Activated T-cell treated with anti-CD3 and anti-CD28 coated beads, Interleukin-2, amount 50 U/mL, for 72 hours (primary cell): Measurements from ENCODE around the gene SIPA1L3. TPM values are rescaled to one million over a fixed set of nuclear protein-coding genes. Genes with fewer than 3 reads are reported as not detected.

Experiments used
- ATAC-seq, 2 donors: fragments of 150-1000 bp; cut with Tn5 transposase; replicated peaks in 1 of 2; 2 replicates each; pipeline ENCODE4 v1.10.0; 2021; ENCODE audit warnings: moderate library complexity in 2 of 2, mild to moderate bottlenecking in 1 of 2
- DNase-seq, 2 donors: peaks; one replicate each; pipeline ENCODE4 v3.0.0; 2021 to 2022; ENCODE audit warnings: mixed read lengths in 1 of 2
- H3K27ac Mint-ChIP-seq: one replicate; pipeline ENCODE4 v1.8.0; 2022; ENCODE audit warnings: mild to moderate bottlenecking, moderate library complexity, mixed read lengths
- H3K27me3 Mint-ChIP-seq: one replicate; pipeline ENCODE4 v1.8.0; 2022; ENCODE audit warnings: low read depth, mixed read lengths
- H3K36me3 Mint-ChIP-seq, 2 donors: one replicate each; pipeline ENCODE4 v1.8.0; 2022; ENCODE audit warnings: mixed read lengths in 2 of 2, mild to moderate bottlenecking in 1 of 2; ENCODE audit not compliant: insufficient read depth in 2 of 2
- H3K4me1 Mint-ChIP-seq: one replicate; pipeline ENCODE4 v1.8.0; 2022; ENCODE audit warnings: low read depth, mixed read lengths
- H3K4me3 Mint-ChIP-seq, 2 donors: one replicate each; pipeline ENCODE4 v1.8.0; 2022; ENCODE audit warnings: mild to moderate bottlenecking in 2 of 2, mixed read lengths in 2 of 2, moderate library complexity in 2 of 2
- H3K9me3 Mint-ChIP-seq, 2 donors: one replicate each; pipeline ENCODE4 v1.8.0; 2022; ENCODE audit warnings: mixed read lengths in 2 of 2
- total RNA-seq, 2 donors: library from RNA; stranded (reverse); gene quantifications; one replicate each; pipeline ENCODE4 v1.2.3, GENCODE V29; 2022

Gene SIPA1L3
- total RNA-seq, 2 donors from 2014 or later = 12.8 TPM

- ATAC-seq = no peak
- Mint-ChIP-seq H3K36me3 (peaks cover 9 to 16% of the 10 kb centered on the region in 2 donors), H3K27me3 (no peaks in the 10 kb centered on the region), H3K9me3 (peaks cover 2 to 4% of the 10 kb centered on the region in 2 donors), H3K4me3 (no peak overlapping the region), H3K27ac (no peak overlapping the region), H3K4me1 (no peaks in the 10 kb centered on the region)
- no peak for DNase-seq
These were observed 54.2 kb downstream of the SIPA1L3 start for GRCh38 chr19:37961198-37961597.

- H3K27ac Mint-ChIP-seq = no peak overlapping the region
- peaks cover 9 to 19% of the 10 kb centered on the region in 2 donors for H3K36me3 Mint-ChIP-seq
These were observed 56.4 kb downstream of the SIPA1L3 start for GRCh38 chr19:37963190-37963936.

GRCh38 chr19:37964109-37964508, 57.1 kb downstream of the SIPA1L3 start:
- Mint-ChIP-seq H3K27ac (no peak overlapping the region), H3K4me1 (no peaks in the 10 kb centered on the region), H3K36me3 (peaks cover 11 to 23% of the 10 kb centered on the region in 2 donors), H3K27me3 (no peaks in the 10 kb centered on the region), H3K9me3 (peaks cover 6% of the 10 kb centered on the region in 2 donors), H3K4me3 (no peak overlapping the region)
- DNase-seq = no peak
- ATAC-seq = no peak

More at GRCh38 chr19:37963190-37963936, 56.4 kb downstream of the SIPA1L3 start:
- H3K4me1 Mint-ChIP-seq = no peaks in the 10 kb centered on the region
- ATAC-seq (no peak), DNase-seq (no peak)
- no peaks in the 10 kb centered on the region for H3K27me3 Mint-ChIP-seq
- peaks cover 3 to 4% of the 10 kb centered on the region in 2 donors for H3K9me3 Mint-ChIP-seq
- no peak overlapping the region for H3K4me3 Mint-ChIP-seq

GRCh38 chr19:37966211-37966661, 59.2 kb downstream of the SIPA1L3 start:
- Mint-ChIP-seq H3K4me3 (no peak overlapping the region), H3K4me1 (no peaks in the 10 kb centered on the region), H3K36me3 (peaks cover 10 to 26% of the 10 kb centered on the region in 2 donors), H3K9me3 (peaks cover 7 to 8% of the 10 kb centered on the region in 2 donors), H3K27ac (no peak overlapping the region), H3K27me3 (no peaks in the 10 kb centered on the region)
- no peak for ATAC-seq
- no peak for DNase-seq

GRCh38 chr19:37966662-37967231, 59.7 kb downstream of the SIPA1L3 start:
- Mint-ChIP-seq H3K27me3 (no peaks in the 10 kb centered on the region), H3K27ac (no peak overlapping the region), H3K36me3 (peaks cover 7 to 23% of the 10 kb centered on the region in 2 donors), H3K4me1 (no peaks in the 10 kb centered on the region), H3K4me3 (no peak overlapping the region), H3K9me3 (peaks cover 6 to 7% of the 10 kb centered on the region in 2 donors)
- DNase-seq = no peak
- no peak for ATAC-seq

- H3K4me1 Mint-ChIP-seq = peaks cover 4% of the 10 kb centered on the region
- no peak overlapping the region for H3K27ac Mint-ChIP-seq
- no peak for DNase-seq
- H3K36me3 Mint-ChIP-seq = peaks cover 9 to 26% of the 10 kb centered on the region in 2 donors
- H3K27me3 Mint-ChIP-seq = no peaks in the 10 kb centered on the region
- H3K4me3 Mint-ChIP-seq = no peak overlapping the region
- H3K9me3 Mint-ChIP-seq = peaks cover 6 to 9% of the 10 kb centered on the region in 2 donors
- ATAC-seq = no peak
These were observed 62.7 kb downstream of the SIPA1L3 start for GRCh38 chr19:37969695-37970094.

GRCh38 chr19:37970699-37971098, 63.7 kb downstream of the SIPA1L3 start:
- H3K4me1 Mint-ChIP-seq = peaks cover 4% of the 10 kb centered on the region
- no peak overlapping the region for H3K27ac Mint-ChIP-seq
- ATAC-seq = no peak
- no peaks in the 10 kb centered on the region for H3K27me3 Mint-ChIP-seq
- no peak for DNase-seq
- H3K9me3 Mint-ChIP-seq = peaks cover 6 to 9% of the 10 kb centered on the region in 2 donors
- peaks cover 9 to 26% of the 10 kb centered on the region in 2 donors for H3K36me3 Mint-ChIP-seq
- H3K4me3 Mint-ChIP-seq = no peak overlapping the region

GRCh38 chr19:37972803-37973202, 65.8 kb downstream of the SIPA1L3 start:
- no peak overlapping the region for H3K4me3 Mint-ChIP-seq
- H3K9me3 Mint-ChIP-seq = peaks cover 6 to 11% of the 10 kb centered on the region in 2 donors
- H3K36me3 Mint-ChIP-seq = peaks cover 9 to 23% of the 10 kb centered on the region in 2 donors
- no peaks in the 10 kb centered on the region for H3K27me3 Mint-ChIP-seq
- no peak for DNase-seq
- H3K4me1 Mint-ChIP-seq = peaks cover 4% of the 10 kb centered on the region
- no peak overlapping the region for H3K27ac Mint-ChIP-seq
- no peak for ATAC-seq

- no peak overlapping the region for H3K4me3 Mint-ChIP-seq
- peaks cover 4% of the 10 kb centered on the region for H3K4me1 Mint-ChIP-seq
- no peaks in the 10 kb centered on the region for H3K27me3 Mint-ChIP-seq
- peak in 1 of 2 donors; percentile 69 for ATAC-seq
- peaks cover 6 to 18% of the 10 kb centered on the region in 2 donors for H3K36me3 Mint-ChIP-seq
- H3K27ac Mint-ChIP-seq = no peak overlapping the region
- H3K9me3 Mint-ChIP-seq = peaks cover 4 to 7% of the 10 kb centered on the region in 2 donors
- no peak for DNase-seq
These were observed 66.7 kb downstream of the SIPA1L3 start for GRCh38 chr19:37973666-37974065.

- peaks cover 4 to 7% of the 10 kb centered on the region in 2 donors for H3K9me3 Mint-ChIP-seq
- DNase-seq = no peak
These were observed 68.1 kb downstream of the SIPA1L3 start for GRCh38 chr19:37975071-37975470.

GRCh38 chr19:37975596-37976515, 68.8 kb downstream of the SIPA1L3 start:
- Mint-ChIP-seq H3K36me3 (peaks cover 4 to 13% of the 10 kb centered on the region in 2 donors), H3K27me3 (no peaks in the 10 kb centered on the region), H3K9me3 (peaks cover 4 to 7% of the 10 kb centered on the region in 2 donors), H3K27ac (no peak overlapping the region), H3K4me1 (peaks cover 4% of the 10 kb centered on the region), H3K4me3 (no peak overlapping the region)
- ATAC-seq (no peak), DNase-seq (no peak)

More at GRCh38 chr19:37975071-37975470, 68.1 kb downstream of the SIPA1L3 start:
- no peak overlapping the region for H3K27ac Mint-ChIP-seq
- no peak overlapping the region for H3K4me3 Mint-ChIP-seq
- no peaks in the 10 kb centered on the region for H3K27me3 Mint-ChIP-seq
- ATAC-seq = no peak
- peaks cover 4% of the 10 kb centered on the region for H3K4me1 Mint-ChIP-seq
- H3K36me3 Mint-ChIP-seq = peaks cover 4 to 13% of the 10 kb centered on the region in 2 donors

GRCh38 chr19:37977391-37977790, 70.4 kb downstream of the SIPA1L3 start:
- DNase-seq (no peak), ATAC-seq (no peak)
- peaks cover 4% of the 10 kb centered on the region for H3K4me1 Mint-ChIP-seq
- H3K27ac Mint-ChIP-seq = no peak overlapping the region
- no peak overlapping the region for H3K4me3 Mint-ChIP-seq
- peaks cover 0 to 2% of the 10 kb centered on the region in 2 donors for H3K9me3 Mint-ChIP-seq
- peaks cover 0 to 5% of the 10 kb centered on the region in 2 donors for H3K36me3 Mint-ChIP-seq
- no peaks in the 10 kb centered on the region for H3K27me3 Mint-ChIP-seq
